Loucy (cell line): ENCODE results near the gene ALK.

Source experiments
- H2AFZ ChIP-seq: fragments of 200-600 bp; sonication (generic); 2 replicates; pipeline ENCODE4 v1.6.0; 2016; ENCODE audit warnings: antibody characterized with exemption, mild to moderate bottlenecking, low read length, moderate library complexity
- H3F3A ChIP-seq: fragments of 200-600 bp; 2 replicates; pipeline ENCODE4 v1.6.0; 2016; ENCODE audit warnings: antibody characterized with exemption, low read depth, mild to moderate bottlenecking
- H3K27me3 ChIP-seq: fragments of 200-600 bp; sonication (generic); 2 replicates; pipeline ENCODE4 v1.6.1; 2014; ENCODE audit warnings: low read length, mild to moderate bottlenecking; ENCODE audit not compliant: insufficient read depth, poor library complexity, severe bottlenecking
- H3K36me3 ChIP-seq: fragments of 200-600 bp; sonication (generic); 2 replicates; pipeline ENCODE4 v1.6.1; 2016; ENCODE audit warnings: low read length; ENCODE audit not compliant: insufficient read depth
- H3K4me1 ChIP-seq: fragments of 200-600 bp; sonication (generic); 2 replicates; pipeline ENCODE4 v1.5.1; 2014; ENCODE audit warnings: low read length, mild to moderate bottlenecking; ENCODE audit not compliant: insufficient read depth, poor library complexity, severe bottlenecking
- H3K4me2 ChIP-seq: fragments of 200-600 bp; sonication (generic); 2 replicates; pipeline ENCODE4 v1.6.0; 2014; ENCODE audit warnings: antibody characterized with exemption, low read length, low read depth, mild to moderate bottlenecking; ENCODE audit not compliant: poor library complexity, severe bottlenecking
- H3K4me3 ChIP-seq: fragments of 200-600 bp; sonication (generic); 2 replicates; pipeline ENCODE4 v1.5.1; 2014; ENCODE audit warnings: low read length, mild to moderate bottlenecking, mixed read lengths; ENCODE audit not compliant: poor library complexity, severe bottlenecking
- H3K79me2 ChIP-seq: fragments of 200-600 bp; sonication (generic); 2 replicates; pipeline ENCODE4 v1.6.1; 2014; ENCODE audit warnings: low read length; ENCODE audit not compliant: insufficient read depth
- H3K9ac ChIP-seq: fragments of 200-600 bp; sonication (generic); 2 replicates; pipeline ENCODE4 v1.6.0; 2014; ENCODE audit warnings: mild to moderate bottlenecking, low read depth, low read length, moderate library complexity; ENCODE audit not compliant: poor library complexity, severe bottlenecking
- H3K9me2 ChIP-seq: fragments of 200-600 bp; sonication (generic); replicated peaks from 2 replicates; pipeline ENCODE4 v1.6.1; 2016; ENCODE audit warnings: low read depth, low read length, mixed read lengths
- H3K9me3 ChIP-seq: fragments of 200-600 bp; sonication (generic); 2 replicates; pipeline ENCODE4 v1.6.1; 2014; ENCODE audit warnings: mild to moderate bottlenecking, antibody characterized with exemption, low read length, low read depth; ENCODE audit not compliant: insufficient read depth
- H4K20me1 ChIP-seq: fragments of 200-600 bp; sonication (generic); 2 replicates; pipeline ENCODE4 v1.6.0; 2014; ENCODE audit warnings: antibody characterized with exemption, low read length, mild to moderate bottlenecking; ENCODE audit not compliant: insufficient read depth, poor library complexity, severe bottlenecking
- EZH2phosphoT487 ChIP-seq: fragments of 200-600 bp; IDR thresholded peaks from 2 replicates; pipeline ENCODE4 v1.6.1; 2018; ENCODE audit warnings: antibody characterized with exemption, mild to moderate bottlenecking, moderate library complexity, borderline replicate concordance
- TF ChIP-seq, protein P1 (sequence below): fragments of 200-600 bp; sonication (generic); conservative IDR thresholded peaks from 2 replicates; pipeline ENCODE4 v1.5.1; 2014; ENCODE audit warnings: mild to moderate bottlenecking, antibody characterized with exemption, low read length

The ALK gene

DNA sequence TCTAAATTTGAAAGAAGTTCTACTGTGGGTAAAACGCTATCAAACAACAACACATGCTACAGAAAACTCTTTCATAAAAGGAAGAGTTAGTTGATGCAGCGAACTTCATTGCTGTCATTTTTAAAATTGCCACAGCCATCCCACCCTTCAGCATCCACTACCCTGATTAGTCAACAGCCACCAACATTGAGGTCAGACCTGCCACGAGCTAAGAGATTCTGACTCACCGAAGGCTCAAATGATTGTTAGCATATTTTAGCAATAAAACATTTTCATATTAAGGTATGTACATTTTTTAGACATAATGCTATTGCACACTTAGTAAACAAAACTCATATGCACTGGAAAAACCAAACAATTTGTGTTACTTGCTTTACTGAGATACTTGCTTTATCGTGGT is 459.1 kb downstream of the ALK start:
- Histone ChIP-seq H3K4me1 (no peaks in the 10 kb centered on the region), H2AFZ (no peak overlapping the region), H3K4me2 (no peak overlapping the region), H3K9ac (no peak overlapping the region), H3K27me3 (no peaks in the 10 kb centered on the region), H3K9me3 (no peaks in the 10 kb centered on the region), H4K20me1 (no peaks in the 10 kb centered on the region), H3K4me3 (no peak overlapping the region), H3K79me2 (no peaks in the 10 kb centered on the region), H3F3A (no peaks in the 10 kb centered on the region), H3K9me2 (no peaks in the 10 kb centered on the region), H3K36me3 (no peaks in the 10 kb centered on the region)
- TF ChIP-seq, protein P1, sequence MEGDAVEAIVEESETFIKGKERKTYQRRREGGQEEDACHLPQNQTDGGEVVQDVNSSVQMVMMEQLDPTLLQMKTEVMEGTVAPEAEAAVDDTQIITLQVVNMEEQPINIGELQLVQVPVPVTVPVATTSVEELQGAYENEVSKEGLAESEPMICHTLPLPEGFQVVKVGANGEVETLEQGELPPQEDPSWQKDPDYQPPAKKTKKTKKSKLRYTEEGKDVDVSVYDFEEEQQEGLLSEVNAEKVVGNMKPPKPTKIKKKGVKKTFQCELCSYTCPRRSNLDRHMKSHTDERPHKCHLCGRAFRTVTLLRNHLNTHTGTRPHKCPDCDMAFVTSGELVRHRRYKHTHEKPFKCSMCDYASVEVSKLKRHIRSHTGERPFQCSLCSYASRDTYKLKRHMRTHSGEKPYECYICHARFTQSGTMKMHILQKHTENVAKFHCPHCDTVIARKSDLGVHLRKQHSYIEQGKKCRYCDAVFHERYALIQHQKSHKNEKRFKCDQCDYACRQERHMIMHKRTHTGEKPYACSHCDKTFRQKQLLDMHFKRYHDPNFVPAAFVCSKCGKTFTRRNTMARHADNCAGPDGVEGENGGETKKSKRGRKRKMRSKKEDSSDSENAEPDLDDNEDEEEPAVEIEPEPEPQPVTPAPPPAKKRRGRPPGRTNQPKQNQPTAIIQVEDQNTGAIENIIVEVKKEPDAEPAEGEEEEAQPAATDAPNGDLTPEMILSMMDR, result no peak
- no peak for TF ChIP-seq EZH2phosphoT487

DNA sequence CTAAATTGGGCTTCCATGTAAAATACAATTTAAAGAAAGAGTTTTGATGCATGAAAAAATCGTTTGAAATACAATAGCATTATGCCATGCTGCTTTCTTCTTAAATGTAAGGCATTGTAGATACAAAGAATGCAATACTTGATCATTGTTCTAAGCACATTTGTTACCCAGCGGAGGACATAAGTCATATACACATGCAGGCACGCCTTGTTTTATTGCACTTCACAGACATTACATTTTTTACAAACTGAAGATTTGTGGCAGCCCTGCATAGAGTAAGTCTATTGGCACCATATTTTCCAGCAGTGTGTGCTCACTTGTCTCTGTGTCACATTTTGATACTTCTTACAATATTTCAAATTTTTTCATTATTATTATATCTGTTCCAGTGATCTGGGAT is 461.2 kb downstream of the ALK start:
- Histone ChIP-seq H3K4me1 (no peaks in the 10 kb centered on the region), H3F3A (no peaks in the 10 kb centered on the region), H4K20me1 (no peaks in the 10 kb centered on the region), H3K4me3 (no peak overlapping the region), H2AFZ (no peak overlapping the region), H3K27me3 (no peaks in the 10 kb centered on the region), H3K9me3 (no peaks in the 10 kb centered on the region), H3K9ac (no peak overlapping the region), H3K9me2 (no peaks in the 10 kb centered on the region), H3K36me3 (no peaks in the 10 kb centered on the region), H3K4me2 (no peak overlapping the region), H3K79me2 (no peaks in the 10 kb centered on the region)
- TF ChIP-seq, protein P1, result no peak
- no peak for TF ChIP-seq EZH2phosphoT487

DNA sequence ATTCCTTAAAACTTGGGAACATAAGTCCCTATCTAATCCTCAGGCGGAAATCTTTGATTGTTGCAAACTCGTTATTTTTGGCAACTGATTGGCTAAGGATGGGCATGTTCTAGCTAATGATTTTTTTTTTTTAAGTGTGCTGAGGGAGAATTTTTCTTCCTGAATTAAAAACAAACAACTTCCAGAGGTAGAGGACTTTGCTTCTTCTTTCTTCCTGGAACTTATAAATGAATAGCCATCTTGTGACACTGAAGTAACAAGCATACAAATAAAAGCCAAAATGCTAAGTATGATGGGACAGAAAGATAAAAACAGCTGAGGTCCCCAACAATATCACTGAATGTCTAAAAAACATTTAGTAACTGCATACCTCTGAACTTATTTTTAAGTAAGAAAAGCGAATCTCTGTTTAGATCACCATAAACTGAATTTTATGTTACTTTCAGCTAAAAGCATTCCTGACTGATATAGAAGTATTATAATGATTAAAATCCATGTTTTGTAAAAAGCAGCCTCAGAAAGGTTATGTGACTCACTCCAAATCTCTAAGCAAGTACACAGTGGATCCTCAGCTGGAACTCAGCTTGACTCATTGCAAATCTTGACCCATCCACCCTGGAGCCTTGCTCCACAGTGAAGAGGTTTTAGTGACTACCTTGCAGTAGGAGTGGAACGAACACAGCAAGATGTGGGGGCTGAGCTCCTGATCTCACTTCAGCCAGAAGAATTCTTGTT is 461.8 kb downstream of the ALK start:
- TF ChIP-seq, protein P1, result no peak
- no peak for TF ChIP-seq EZH2phosphoT487
- no peaks in the 10 kb centered on the region for H3K9me3 ChIP-seq
- no peak overlapping the region for H3K9ac ChIP-seq
- no peak overlapping the region for H3K4me2 ChIP-seq
- H2AFZ ChIP-seq, result no peak overlapping the region
- no peaks in the 10 kb centered on the region for H3K9me2 ChIP-seq
- no peaks in the 10 kb centered on the region for H3F3A ChIP-seq
- H4K20me1 ChIP-seq, result no peaks in the 10 kb centered on the region
- H3K4me3 ChIP-seq, result no peak overlapping the region
- H3K36me3 ChIP-seq, result no peaks in the 10 kb centered on the region
- H3K4me1 ChIP-seq, result no peaks in the 10 kb centered on the region
- H3K79me2 ChIP-seq, result no peaks in the 10 kb centered on the region
- H3K27me3 ChIP-seq, result no peaks in the 10 kb centered on the region
